ENCODE results near the gene ERN1. TPM values are rescaled to one million over a fixed set of nuclear protein-coding genes. Genes with fewer than 3 reads are reported as not detected.

ERN1 gene
- total and polyA plus RNA-seq, 2 donors (not counting 3 experiments of a cell fraction or from before 2014, with no cell fraction given): 9.1 to 21.5 TPM

DNA sequence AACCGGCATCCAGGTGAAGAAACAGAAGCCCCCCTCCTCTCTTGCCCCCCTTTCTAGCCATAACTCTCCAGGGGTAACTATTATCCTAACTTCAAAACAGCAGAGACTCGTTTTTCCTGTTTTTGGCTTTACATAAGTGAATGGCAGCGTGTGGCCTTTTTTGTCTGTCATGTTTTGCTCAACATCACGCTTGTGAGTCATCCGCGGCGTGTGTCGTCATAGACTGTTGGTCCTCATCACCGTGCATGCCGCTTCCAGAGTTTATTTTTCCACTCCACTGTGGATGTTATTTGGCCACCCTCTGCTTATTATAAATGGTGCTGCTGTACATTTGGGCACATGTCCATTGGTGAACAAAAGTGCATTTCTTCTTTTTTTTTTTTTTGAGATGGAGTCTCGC lies 52.6 kb downstream of the ERN1 start:
- TF ChIP-seq FOS (IDR thresholded peaks at IDR 0.05; ENCODE audit: borderline replicate concordance, insufficient read depth, low read length) (no peak), POLR2A (IDR thresholded peaks at IDR 0.05; ENCODE audit: low read depth, low read length) (no peak), EZH2 (IDR thresholded peaks at IDR 0.05; ENCODE audit: borderline replicate concordance, low read depth, low read length, severe bottlenecking) (no peak), JUN (IDR thresholded peaks at IDR 0.05; ENCODE audit: borderline replicate concordance, insufficient read depth, insufficient read length, low read depth) (no peak), MYC (IDR thresholded peaks at IDR 0.05; ENCODE audit: low read depth, low read length) (no peak), GATA2 (IDR thresholded peaks at IDR 0.05; ENCODE audit: insufficient read depth, insufficient read length, low read depth, low read length) (no peak), POLR2AphosphoS5 (IDR thresholded peaks at IDR 0.05; ENCODE audit: insufficient read depth, low read depth, low read length) (no peak)
- TF ChIP-seq, protein P1, sequence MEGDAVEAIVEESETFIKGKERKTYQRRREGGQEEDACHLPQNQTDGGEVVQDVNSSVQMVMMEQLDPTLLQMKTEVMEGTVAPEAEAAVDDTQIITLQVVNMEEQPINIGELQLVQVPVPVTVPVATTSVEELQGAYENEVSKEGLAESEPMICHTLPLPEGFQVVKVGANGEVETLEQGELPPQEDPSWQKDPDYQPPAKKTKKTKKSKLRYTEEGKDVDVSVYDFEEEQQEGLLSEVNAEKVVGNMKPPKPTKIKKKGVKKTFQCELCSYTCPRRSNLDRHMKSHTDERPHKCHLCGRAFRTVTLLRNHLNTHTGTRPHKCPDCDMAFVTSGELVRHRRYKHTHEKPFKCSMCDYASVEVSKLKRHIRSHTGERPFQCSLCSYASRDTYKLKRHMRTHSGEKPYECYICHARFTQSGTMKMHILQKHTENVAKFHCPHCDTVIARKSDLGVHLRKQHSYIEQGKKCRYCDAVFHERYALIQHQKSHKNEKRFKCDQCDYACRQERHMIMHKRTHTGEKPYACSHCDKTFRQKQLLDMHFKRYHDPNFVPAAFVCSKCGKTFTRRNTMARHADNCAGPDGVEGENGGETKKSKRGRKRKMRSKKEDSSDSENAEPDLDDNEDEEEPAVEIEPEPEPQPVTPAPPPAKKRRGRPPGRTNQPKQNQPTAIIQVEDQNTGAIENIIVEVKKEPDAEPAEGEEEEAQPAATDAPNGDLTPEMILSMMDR (IDR thresholded peaks at IDR 0.05; ENCODE audit: extremely low read depth in 1 of 2, insufficient read depth in 1 of 2, low read depth in 1 of 2, low read length in 2 of 2): no peak
- TF ChIP-seq, protein P2, sequence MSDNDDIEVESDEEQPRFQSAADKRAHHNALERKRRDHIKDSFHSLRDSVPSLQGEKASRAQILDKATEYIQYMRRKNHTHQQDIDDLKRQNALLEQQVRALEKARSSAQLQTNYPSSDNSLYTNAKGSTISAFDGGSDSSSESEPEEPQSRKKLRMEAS (IDR thresholded peaks at IDR 0.05; ENCODE audit: insufficient read depth, insufficient read length): no peak
- no peak for DNase-seq (ENCODE audit: low read depth, low spot score)
- CTCF ChIA-PET: interaction anchor here (1.3 to 3.5 kb wide), 4 partner anchors 10 to 56 kb away, joined by 4 to 14 read pairs (median 8); no protein-coding TSS in a partner anchor
- Histone ChIP-seq H3K79me2 (ENCODE audit: control insufficient read depth, insufficient read depth, low read length) (no peaks in the 10 kb centered on the region), H4K20me1 (replicated peaks; ENCODE audit: control insufficient read depth, extremely low read depth, insufficient read depth, low read length) (no peaks in the 10 kb centered on the region), H2AFZ (ENCODE audit: low read depth, low read length) (no peak overlapping the region), H3K27me3 (ENCODE audit: control insufficient read depth in 2 of 2, insufficient read depth in 2 of 2, low read length in 2 of 2) (no peaks in the 10 kb centered on the region), H3K4me3 (replicated peaks in 1 of 3; ENCODE audit: insufficient read depth in 1 of 3, low read depth in 1 of 3, low read length in 3 of 3) (no peak overlapping the region), H3K4me2 (ENCODE audit: insufficient read depth, low read length) (no peak overlapping the region), H3K9me3 (replicated peaks; ENCODE audit: control insufficient read depth, insufficient read depth, low read length) (no peaks in the 10 kb centered on the region), H3K27ac (ENCODE audit: insufficient read depth, low read depth, low read length) (no peak overlapping the region), H3K9ac (replicated peaks; ENCODE audit: extremely low read depth, insufficient read depth, low read length) (no peak overlapping the region), H3K36me3 (ENCODE audit: control insufficient read depth in 2 of 2, extremely low read depth in 1 of 2, insufficient read depth in 2 of 2, low read length in 2 of 2) (peaks cover 4 to 12% of the 10 kb centered on the region in 2 experiments), H3K9me1 (replicated peaks; ENCODE audit: control insufficient read depth, extremely low read depth, insufficient read depth, low read length) (no peaks in the 10 kb centered on the region), H3K4me1 (ENCODE audit: control insufficient read depth, extremely low read depth, insufficient read depth, low read length) (peaks cover 9% of the 10 kb centered on the region)
- intact Hi-C loops (cut with micrococcal nuclease) (no loop called here), dilution Hi-C loops (cut with MboI; ENCODE audit: extremely low pct_ligation_motif_present, low sequenced_read_pairs) (no loop called here)
- BruUV-seq (replicated peaks): no TSS peak
- POLR2A ChIA-PET: no interaction called here
- FAIRE-seq: no peak
